Stomach (tissue), 9 donors: ENCODE results near the gene MRPL2. TPM values are rescaled to one million over a fixed set of nuclear protein-coding genes. Genes with fewer than 3 reads are reported as not detected.
A peak's percentile ranks its signal among the peaks of the same experiment; 100 is the strongest.

Source experiments
- DNase-seq, 2 donors: peaks; one replicate each; pipeline versions ENCODE4 v3.0.0 to v3.0.0-alpha.2; 2013 to 2019
- H3K27ac ChIP-seq, 5 donors: fragments of 200-600 bp in 4 of 5; sonication (generic) in 4 of 5; one replicate each; pipeline ENCODE4 v1.5.1; 2013 to 2019; ENCODE audit warnings: mild to moderate bottlenecking in 1 of 5, moderate library complexity in 1 of 5
- H3K27me3 ChIP-seq, 3 donors: fragments of 200-600 bp; sonication (generic); one replicate each; pipeline ENCODE4 v1.5.1; 2017 to 2019; ENCODE audit warnings: mixed run types in 1 of 3
- H3K36me3 ChIP-seq, 4 donors: fragments of 200-600 bp; sonication (generic); 1 replicate in 3 of 4; 2 replicates in 1 of 4; pipeline ENCODE4 v1.5.1; 2016 to 2019
- H3K4me1 ChIP-seq, 4 donors: fragments of 200-600 bp; sonication (generic); one replicate each; pipeline ENCODE4 v1.5.1; 2016 to 2019
- H3K4me3 ChIP-seq, 4 donors: fragments of 200-600 bp; sonication (generic) in 3 of 4; one replicate each; pipeline ENCODE4 v1.5.1; 2016 to 2019; ENCODE audit warnings: mild to moderate bottlenecking in 1 of 4
- H3K9me3 ChIP-seq, 4 donors: fragments of 200-600 bp; sonication (generic); one replicate each; pipeline ENCODE4 v1.5.1; 2016 to 2019
- CTCF ChIP-seq, 7 experiments: fragments of 450-650 bp in 4 of 7; fragments of 200-600 bp in 3 of 7; sonication (generic) in 3 of 7; IDR thresholded peaks; one replicate each; pipeline ENCODE4 v1.5.1; 2016 to 2019; ENCODE audit warnings: antibody characterized with exemption in 7 of 7, control low read depth in 2 of 7, mild to moderate bottlenecking in 1 of 7
- EP300 ChIP-seq: sonication (generic); formaldehyde crosslinking; IDR thresholded peaks from one replicate; pipeline ENCODE4 v1.6.1; 2017; ENCODE audit warnings: antibody characterized with exemption
- POLR2A ChIP-seq, 4 donors: fragments of 450-650 bp; IDR thresholded peaks; one replicate each; pipeline ENCODE4 v1.6.1; 2016; ENCODE audit warnings: antibody characterized with exemption in 4 of 4, control low read depth in 2 of 4, mild to moderate bottlenecking in 1 of 4, moderate library complexity in 1 of 4
- POLR2AphosphoS5 ChIP-seq, 3 donors: sonication (generic); formaldehyde crosslinking; IDR thresholded peaks; one replicate each; pipeline ENCODE4 v1.6.1; 2016; ENCODE audit warnings: antibody characterized with exemption in 3 of 3
- WGBS, 5 donors: extraction: QIAGEN DNeasy Blood & Tissue Kit in 3 of 5; methylation state at CpG; one replicate each; pipeline versions ENCODE4 v1.1.5 to v1.1.7; 2013 to 2018; 5-methylcytosine and 5-hydroxymethylcytosine counted together
- intact Hi-C: fragments of 100-400 bp; cut with DNase I; formaldehyde crosslinking; loops from one replicate; pipeline ENCODE4 v1.15.1; 2023; ENCODE audit warnings: low total_unique reads
- polyA plus RNA-seq, 3 donors: library from polyadenylated mRNA; stranded (reverse); fragments of 200-250 nt; gene quantifications; one replicate each; pipeline ENCODE4 v1.2.3, GENCODE V29; 2013
- total RNA-seq, 5 donors: library from RNA; depleted of rRNA; stranded (reverse); fragments of >200 nt; gene quantifications; one replicate each; pipeline versions ENCODE4 v1.1.0 to v1.2.3, GENCODE V29; 2014 to 2016
- donor health status: healthy with polysubstance abuse.
- donor health status: Bipolar disorder and iron deficiency.
- donor health status: healthy.

The MRPL2 gene
- total and polyA plus RNA-seq, 8 donors, result 3.5 to 74.8 (median 19.6) TPM

- TF ChIP-seq EP300 (no peak), CTCF (IDR thresholded peaks at IDR 0.05) (no peak), POLR2A (IDR thresholded peaks at IDR 0.05) (no peak), POLR2AphosphoS5 (IDR thresholded peaks at IDR 0.05) (no peak)
- Histone ChIP-seq H3K27ac (no peak overlapping the region), H3K27me3 (no peaks in the 10 kb centered on the region), H3K4me3 (no peak overlapping the region), H3K4me1 (peaks cover 15 to 46% (median 36%) of the 10 kb centered on the region in 4 donors), H3K9me3 (no peaks in the 10 kb centered on the region), H3K36me3 (no peaks in the 10 kb centered on the region)
- DNase-seq, result no peak
- intact Hi-C loops, result no loop called here
- 82 to 90% (median 85%) methylated on average over 10 of the region's 10 CpGs for WGBS, 5 donors
Measured at GRCh38 chr6:43091436-43091991, 32.3 kb upstream of the MRPL2 start.

DNA sequence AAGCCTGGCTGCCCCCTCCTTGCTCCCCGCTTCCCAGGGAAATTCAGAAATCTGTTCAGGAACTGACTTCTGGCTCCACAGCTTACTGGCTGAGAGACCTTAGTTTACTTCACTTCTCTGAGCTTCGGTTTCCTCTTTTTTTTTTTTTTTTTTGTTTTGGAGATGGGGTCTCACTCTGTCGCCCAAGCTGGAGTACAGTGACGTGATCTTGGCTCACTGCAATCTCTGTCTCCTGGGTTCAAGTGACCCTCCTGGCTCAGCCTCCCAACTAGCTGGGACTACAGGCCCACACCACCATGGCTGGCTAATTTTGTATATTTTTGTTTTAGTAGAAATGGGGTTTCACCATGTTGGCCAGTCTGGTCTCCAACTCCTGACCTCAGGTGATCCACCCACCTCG is 31.8 kb upstream of the MRPL2 start:
- DNase-seq, result no peak
- intact Hi-C loops, result no loop called here
- TF ChIP-seq POLR2AphosphoS5 (IDR thresholded peaks at IDR 0.05), result no peak
- no peak for TF ChIP-seq EP300
- no peak for TF ChIP-seq CTCF (IDR thresholded peaks at IDR 0.05)
- no peak for TF ChIP-seq POLR2A (IDR thresholded peaks at IDR 0.05)
- Histone ChIP-seq H3K27ac (peak overlapping the region in 1 of 5 donors; percentile 78), H3K4me3 (no peak overlapping the region), H3K27me3 (no peaks in the 10 kb centered on the region), H3K4me1 (peaks cover 10 to 41% (median 31%) of the 10 kb centered on the region in 4 donors), H3K9me3 (no peaks in the 10 kb centered on the region), H3K36me3 (no peaks in the 10 kb centered on the region)
- 73 to 88% (median 78%) methylated on average over 5 of the region's 5 CpGs for WGBS, 5 donors

- Histone ChIP-seq H3K27me3 (no peaks in the 10 kb centered on the region), H3K4me1 (peaks cover 6 to 37% (median 27%) of the 10 kb centered on the region in 4 donors), H3K9me3 (no peaks in the 10 kb centered on the region), H3K4me3 (no peak overlapping the region), H3K27ac (peak overlapping the region in 2 of 5 donors; percentile 59 to 78), H3K36me3 (no peaks in the 10 kb centered on the region)
- no peak for DNase-seq
- no peak for TF ChIP-seq POLR2A (IDR thresholded peaks at IDR 0.05)
- no peak for TF ChIP-seq POLR2AphosphoS5 (IDR thresholded peaks at IDR 0.05)
- TF ChIP-seq EP300, result no peak
- 35 to 60% (median 55%) methylated on average over 2 of the region's 2 CpGs for WGBS, 5 donors
- intact Hi-C loops, result no loop called here
Measured at GRCh38 chr6:43090559-43090956, 31.3 kb upstream of the MRPL2 start.

DNA sequence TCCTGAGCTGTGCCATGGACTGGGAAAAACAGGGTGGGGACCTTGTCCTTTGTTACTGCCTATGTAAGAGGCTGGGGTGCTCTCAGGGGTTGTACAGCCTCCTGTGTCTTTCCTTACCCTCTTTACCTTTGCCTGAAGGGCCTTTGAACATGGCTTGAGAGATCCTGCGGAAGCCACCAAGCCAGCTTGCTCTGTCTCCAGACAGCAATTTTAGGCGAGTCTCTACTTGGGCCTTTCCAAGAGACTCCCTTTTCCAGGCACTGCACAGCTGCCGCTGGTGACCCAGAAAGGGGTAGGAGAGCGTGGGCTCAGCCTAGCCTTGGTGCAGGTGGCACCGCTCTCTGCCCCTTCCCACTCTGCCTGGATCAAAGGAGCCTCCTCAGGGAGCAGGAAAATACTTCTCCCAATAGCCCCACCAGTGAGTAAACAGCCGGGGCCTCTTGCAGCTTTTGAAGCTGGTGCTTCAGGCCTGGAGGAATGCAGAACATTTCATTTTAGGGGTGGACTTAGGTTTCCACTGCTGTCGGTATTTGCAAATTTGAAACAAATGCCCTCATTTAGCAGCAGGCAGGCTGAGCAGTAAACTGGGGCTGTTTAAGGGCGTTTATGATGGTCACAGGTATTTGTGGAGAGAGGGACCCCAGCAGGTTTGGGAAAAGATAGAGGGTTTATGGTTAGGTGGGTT is 30.8 kb upstream of the MRPL2 start:
- DNase-seq, result peak in 1 of 2 donors; percentile 34
- no peaks in the 10 kb centered on the region for H3K27me3 ChIP-seq

More for the DNA sequence above, 30.8 kb upstream of the MRPL2 start:
- no peak for TF ChIP-seq EP300
- TF ChIP-seq CTCF (IDR thresholded peaks at IDR 0.05), result no peak
- H3K9me3 ChIP-seq, result no peaks in the 10 kb centered on the region
- intact Hi-C loops, result no loop called here
- 31 to 63% (median 39%) methylated on average over 8 of the region's 8 CpGs for WGBS, 5 donors
- H3K4me1 ChIP-seq, result peaks cover 4 to 33% (median 24%) of the 10 kb centered on the region in 4 donors
- no peak overlapping the region for H3K4me3 ChIP-seq
- no peaks in the 10 kb centered on the region for H3K36me3 ChIP-seq
- peak overlapping the region; percentile 43 to 78 (median 57) for H3K27ac ChIP-seq
